GM12865 (cell line): ENCODE data around the gene CDH7.

Experiments
- DNase-seq: peaks from one replicate; pipeline ENCODE4 v3.0.0; 2010; ENCODE audit warnings: low read depth
- H3K4me3 ChIP-seq: 2 replicates; pipeline ENCODE4 v1.5.1; 2011; ENCODE audit warnings: mild to moderate bottlenecking, low read depth, low read length, control low read depth
- TF ChIP-seq, protein P1 (sequence below): IDR thresholded peaks from 2 replicates; pipeline ENCODE4 v1.5.1; 2011; ENCODE audit warnings: low read length, control low read depth, low read depth, inconsistent platforms; ENCODE audit not compliant: insufficient read depth; ENCODE audit errors: missing control alignments

The CDH7 gene

DNA sequence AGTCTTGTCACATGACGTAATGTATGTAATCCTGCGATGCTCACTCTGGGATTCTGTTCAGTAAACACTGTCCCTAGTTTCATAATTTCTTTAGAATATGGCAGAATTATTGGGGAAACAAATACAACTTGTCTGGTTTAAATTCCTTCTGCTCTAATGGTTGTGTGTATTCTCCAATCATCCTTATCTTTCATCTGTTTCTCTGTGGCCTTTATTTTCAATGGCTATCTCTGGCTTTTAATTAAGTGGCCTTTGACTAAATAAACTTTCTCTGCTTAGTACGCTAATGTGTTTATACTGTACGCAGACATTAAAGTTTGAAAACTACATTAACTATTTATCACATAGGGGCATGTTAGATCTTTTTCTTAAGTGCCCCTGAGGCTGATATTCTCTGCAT is 40.9 kb downstream of the CDH7 start:
- TF ChIP-seq, protein P1, sequence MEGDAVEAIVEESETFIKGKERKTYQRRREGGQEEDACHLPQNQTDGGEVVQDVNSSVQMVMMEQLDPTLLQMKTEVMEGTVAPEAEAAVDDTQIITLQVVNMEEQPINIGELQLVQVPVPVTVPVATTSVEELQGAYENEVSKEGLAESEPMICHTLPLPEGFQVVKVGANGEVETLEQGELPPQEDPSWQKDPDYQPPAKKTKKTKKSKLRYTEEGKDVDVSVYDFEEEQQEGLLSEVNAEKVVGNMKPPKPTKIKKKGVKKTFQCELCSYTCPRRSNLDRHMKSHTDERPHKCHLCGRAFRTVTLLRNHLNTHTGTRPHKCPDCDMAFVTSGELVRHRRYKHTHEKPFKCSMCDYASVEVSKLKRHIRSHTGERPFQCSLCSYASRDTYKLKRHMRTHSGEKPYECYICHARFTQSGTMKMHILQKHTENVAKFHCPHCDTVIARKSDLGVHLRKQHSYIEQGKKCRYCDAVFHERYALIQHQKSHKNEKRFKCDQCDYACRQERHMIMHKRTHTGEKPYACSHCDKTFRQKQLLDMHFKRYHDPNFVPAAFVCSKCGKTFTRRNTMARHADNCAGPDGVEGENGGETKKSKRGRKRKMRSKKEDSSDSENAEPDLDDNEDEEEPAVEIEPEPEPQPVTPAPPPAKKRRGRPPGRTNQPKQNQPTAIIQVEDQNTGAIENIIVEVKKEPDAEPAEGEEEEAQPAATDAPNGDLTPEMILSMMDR: no peak
- H3K4me3 ChIP-seq: no peak overlapping the region
- no peak for DNase-seq

DNA sequence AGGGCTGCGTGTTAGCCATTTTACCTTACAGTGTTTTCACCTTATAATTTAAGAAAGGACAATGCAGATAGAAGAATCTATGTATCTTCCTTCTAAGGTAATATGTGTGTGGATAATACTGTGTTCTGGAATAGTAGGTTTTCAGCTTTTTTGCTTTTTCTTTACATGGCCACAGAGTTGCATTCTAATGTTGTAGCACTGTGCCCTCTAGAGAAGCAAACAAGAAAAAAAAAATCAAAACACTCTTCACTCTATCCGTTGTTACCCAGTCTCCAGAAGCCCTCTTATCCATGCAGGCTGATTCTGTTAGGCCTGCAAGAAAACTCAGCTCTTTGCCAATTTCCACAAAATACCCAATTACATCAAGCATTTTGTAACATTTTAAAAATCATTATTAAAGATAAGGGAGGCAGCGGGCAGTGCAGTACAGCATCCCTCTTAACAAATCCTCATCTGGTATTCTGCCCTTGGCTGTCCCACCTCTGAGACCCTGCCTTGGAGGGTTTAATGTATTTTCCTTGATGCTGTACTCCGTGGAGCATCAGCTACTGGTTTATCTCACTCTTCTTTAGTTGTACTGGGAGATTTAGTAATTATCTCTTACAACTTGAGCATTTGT is 41.8 kb downstream of the CDH7 start:
- TF ChIP-seq, protein P1: no peak
- no peak overlapping the region for H3K4me3 ChIP-seq
- DNase-seq: no peak

DNA sequence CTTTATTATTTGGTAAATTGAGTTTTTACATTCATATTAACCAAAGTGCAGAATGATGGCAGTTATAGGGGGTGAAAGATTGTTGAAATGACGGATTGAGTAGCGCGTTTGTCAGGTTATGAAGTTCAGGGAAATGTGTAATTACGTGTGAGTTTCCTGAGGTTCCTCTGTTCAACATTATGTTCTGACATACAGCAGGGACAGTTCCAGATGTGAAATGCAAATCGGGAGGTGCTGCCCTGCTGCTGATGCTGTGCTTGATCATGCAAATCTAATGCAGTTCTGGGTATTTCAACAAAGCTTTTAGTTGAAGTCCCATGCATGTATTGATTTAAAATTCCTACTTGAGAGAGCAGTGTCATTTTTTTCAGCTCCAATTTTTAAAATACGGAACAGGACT is 57.9 kb downstream of the CDH7 start:
- no peak for DNase-seq
- TF ChIP-seq, protein P1: no peak
- no peak overlapping the region for H3K4me3 ChIP-seq

DNA sequence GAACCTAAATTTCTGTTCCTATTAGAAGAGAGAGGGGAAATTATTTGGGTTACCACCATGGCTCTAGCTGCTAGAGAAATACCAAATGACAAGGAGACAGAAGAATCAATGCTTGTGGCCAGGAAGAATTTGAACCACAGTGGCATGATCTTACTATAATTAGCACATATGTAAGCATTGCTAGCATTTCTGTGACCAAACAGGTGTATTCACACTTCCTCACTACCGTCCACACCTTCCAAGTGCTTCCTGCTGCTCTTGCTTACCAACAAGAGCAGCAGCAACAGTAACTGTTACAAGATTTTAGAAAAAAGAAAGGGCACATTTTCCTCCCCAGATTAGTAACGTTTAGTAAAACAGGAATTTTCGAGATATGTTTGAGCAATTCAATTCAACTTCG is 60.5 kb downstream of the CDH7 start:
- TF ChIP-seq, protein P1: no peak
- DNase-seq: no peak
- no peak overlapping the region for H3K4me3 ChIP-seq

DNA sequence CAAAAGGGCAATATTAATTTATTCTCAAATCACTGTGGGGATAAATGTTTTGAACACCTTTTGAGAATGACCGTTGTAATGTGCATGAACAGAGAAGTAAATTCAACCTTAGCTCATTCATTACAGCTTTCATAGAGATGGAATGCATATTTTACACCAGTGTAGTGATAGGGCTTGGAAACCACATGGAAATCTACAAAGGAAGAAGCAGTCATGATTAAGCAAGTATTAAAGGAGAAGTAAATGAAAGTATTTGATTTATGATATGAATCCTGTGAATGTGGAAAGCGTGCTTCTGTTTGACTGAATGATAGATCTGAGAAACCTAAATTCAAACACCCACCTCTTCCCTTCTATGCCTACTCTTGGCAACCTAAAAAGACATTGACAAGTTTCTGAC is 64.7 kb downstream of the CDH7 start:
- TF ChIP-seq, protein P1: no peak
- DNase-seq: no peak
- H3K4me3 ChIP-seq: no peak overlapping the region

DNA sequence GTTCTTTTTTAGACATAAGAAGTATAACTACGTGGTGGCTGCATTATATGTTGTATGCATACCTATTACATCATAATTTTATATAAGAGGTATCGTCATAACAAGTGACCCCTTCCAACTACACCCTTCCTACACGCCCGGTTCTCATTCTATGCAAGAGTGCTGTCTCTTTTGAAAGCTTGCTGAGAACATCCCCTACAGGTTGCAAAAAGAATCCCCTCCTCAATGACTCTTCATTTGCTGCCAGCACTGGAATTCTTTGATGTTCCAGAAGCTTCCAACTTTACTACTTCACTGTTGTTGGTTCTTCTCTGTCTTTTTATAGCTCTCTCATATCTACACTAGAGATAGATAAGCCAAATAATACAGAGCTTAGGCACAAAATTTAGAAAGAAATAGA is 66.4 kb downstream of the CDH7 start:
- DNase-seq: no peak
- TF ChIP-seq, protein P1: no peak
- no peak overlapping the region for H3K4me3 ChIP-seq

DNA sequence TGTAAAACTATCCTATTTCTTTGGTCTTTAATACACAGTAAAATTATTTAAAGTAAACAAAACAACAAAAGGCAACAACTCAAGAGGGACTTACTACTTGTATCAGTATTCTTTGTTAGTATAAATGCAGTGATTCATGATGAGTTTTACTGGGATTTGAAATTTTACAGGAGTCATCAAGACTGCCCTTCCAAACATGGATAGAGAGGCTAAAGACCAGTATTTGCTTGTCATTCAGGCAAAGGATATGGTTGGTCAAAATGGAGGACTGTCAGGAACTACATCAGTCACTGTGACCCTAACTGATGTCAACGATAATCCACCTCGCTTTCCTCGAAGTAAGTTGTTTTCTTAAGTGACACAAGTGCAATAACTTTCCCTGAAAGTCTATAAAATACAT is 71.1 kb downstream of the CDH7 start:
- no peak for DNase-seq
- no peak overlapping the region for H3K4me3 ChIP-seq
- TF ChIP-seq, protein P1: no peak
